Bone marrow (tissue), 2 donors: ENCODE data around the gene MAST4.
"Not testable (repeated sequence)": the region's sequence is repeated elsewhere in the genome, so short reads cannot be mapped to it uniquely, and the experiment has no call there.

Source experiments
- DNase-seq, 2 donors: peaks; one replicate each; lab custom pipeline; 2025; lab: John Stamatoyannopoulos, UW

MAST4 gene

GRCh38 chr5:66646570-66646969, 50.4 kb downstream of the MAST4 start:
- no peak for DNase-seq

GRCh38 chr5:66647146-66647856, 51.1 kb downstream of the MAST4 start:
- no peak for DNase-seq

GRCh38 chr5:66652818-66653217, 56.6 kb downstream of the MAST4 start:
- no peak for DNase-seq

GRCh38 chr5:66653325-66653724, 57.1 kb downstream of the MAST4 start:
- DNase-seq = peak in 1 of 2 donors; percentile 71

- DNase-seq = no peak
These were observed 59.5 kb downstream of the MAST4 start for GRCh38 chr5:66655395-66656324.

GRCh38 chr5:66658516-66658915, 62.3 kb downstream of the MAST4 start:
- no peak for DNase-seq

- DNase-seq = no peak
These were observed 63.6 kb downstream of the MAST4 start for GRCh38 chr5:66659780-66660179.

- no peak for DNase-seq
These were observed 64.2 kb downstream of the MAST4 start for GRCh38 chr5:66660396-66660795.

GRCh38 chr5:66661149-66661548, 65.0 kb downstream of the MAST4 start:
- no peak for DNase-seq

- peak in 1 of 2 donors; percentile 42 for DNase-seq
These were observed 70.6 kb downstream of the MAST4 start for GRCh38 chr5:66666778-66667177.

- no peak for DNase-seq
These were observed 73.1 kb downstream of the MAST4 start for GRCh38 chr5:66669086-66669861.

GRCh38 chr5:66669862-66670195, 73.6 kb downstream of the MAST4 start:
- DNase-seq = no peak

GRCh38 chr5:66671305-66671704, 75.1 kb downstream of the MAST4 start:
- DNase-seq = no peak

- DNase-seq = no peak
These were observed 78.6 kb downstream of the MAST4 start for GRCh38 chr5:66674802-66675201.

- DNase-seq = no peak
These were observed 79.2 kb downstream of the MAST4 start for GRCh38 chr5:66675406-66675805.

- no peak for DNase-seq
These were observed 84.0 kb downstream of the MAST4 start for GRCh38 chr5:66680221-66680620.

- DNase-seq = no peak
These were observed 84.6 kb downstream of the MAST4 start for GRCh38 chr5:66680804-66681203.

GRCh38 chr5:66684663-66685062, 88.5 kb downstream of the MAST4 start:
- no peak for DNase-seq

- DNase-seq = no peak
These were observed 93.5 kb downstream of the MAST4 start for GRCh38 chr5:66689522-66690220.

GRCh38 chr5:66694036-66694435, 97.8 kb downstream of the MAST4 start:
- DNase-seq = no peak

GRCh38 chr5:66695840-66696239, 99.6 kb downstream of the MAST4 start:
- DNase-seq = not testable (repeated sequence)
